HL-60 (cell line): ENCODE data around the gene WNT7B.

ENCODE experiments used
- GABPA ChIP-seq: IDR thresholded peaks from 2 replicates; pipeline ENCODE4 v1.6.1; 2012; ENCODE audit warnings: low read depth
- POLR2AphosphoS5 ChIP-seq: IDR thresholded peaks from 2 replicates; pipeline ENCODE4 v1.6.1; 2012; ENCODE audit warnings: low read depth
- SPI1 ChIP-seq: IDR thresholded peaks from 2 replicates; pipeline ENCODE4 v1.6.1; 2012; ENCODE audit warnings: low read depth, mild to moderate bottlenecking, borderline replicate concordance
- TF ChIP-seq, protein P1 (sequence below): IDR thresholded peaks from one replicate; pipeline ENCODE4 v1.5.1; 2011; ENCODE audit warnings: low read length, control low read depth, inconsistent platforms; ENCODE audit not compliant: insufficient read depth
- TF ChIP-seq, protein P2 (sequence below): IDR thresholded peaks from 2 replicates; pipeline ENCODE4 v1.6.1; 2012; ENCODE audit warnings: low read depth; ENCODE audit not compliant: insufficient replicate concordance

DNA sequence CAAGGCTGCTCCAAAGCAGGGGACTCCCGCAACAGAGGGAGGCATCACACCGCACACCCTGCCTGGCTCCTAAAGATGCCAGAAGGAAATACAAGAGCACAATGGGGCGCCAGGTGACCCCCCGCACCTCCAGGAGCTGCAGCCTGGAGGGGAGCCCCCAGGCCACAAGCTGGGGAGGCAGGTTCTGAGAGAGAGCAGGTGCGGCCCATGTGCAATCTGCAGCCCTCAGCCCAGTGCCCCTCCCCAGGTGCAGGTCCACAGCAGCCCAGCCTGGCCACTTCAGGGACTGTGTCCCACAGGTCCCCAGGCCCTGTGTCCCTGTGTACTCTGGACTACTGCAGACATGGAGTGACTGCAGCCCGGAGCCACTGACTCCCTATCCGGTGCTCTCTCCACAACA lies 13.1 kb downstream of the WNT7B start:
- TF ChIP-seq, protein P1, sequence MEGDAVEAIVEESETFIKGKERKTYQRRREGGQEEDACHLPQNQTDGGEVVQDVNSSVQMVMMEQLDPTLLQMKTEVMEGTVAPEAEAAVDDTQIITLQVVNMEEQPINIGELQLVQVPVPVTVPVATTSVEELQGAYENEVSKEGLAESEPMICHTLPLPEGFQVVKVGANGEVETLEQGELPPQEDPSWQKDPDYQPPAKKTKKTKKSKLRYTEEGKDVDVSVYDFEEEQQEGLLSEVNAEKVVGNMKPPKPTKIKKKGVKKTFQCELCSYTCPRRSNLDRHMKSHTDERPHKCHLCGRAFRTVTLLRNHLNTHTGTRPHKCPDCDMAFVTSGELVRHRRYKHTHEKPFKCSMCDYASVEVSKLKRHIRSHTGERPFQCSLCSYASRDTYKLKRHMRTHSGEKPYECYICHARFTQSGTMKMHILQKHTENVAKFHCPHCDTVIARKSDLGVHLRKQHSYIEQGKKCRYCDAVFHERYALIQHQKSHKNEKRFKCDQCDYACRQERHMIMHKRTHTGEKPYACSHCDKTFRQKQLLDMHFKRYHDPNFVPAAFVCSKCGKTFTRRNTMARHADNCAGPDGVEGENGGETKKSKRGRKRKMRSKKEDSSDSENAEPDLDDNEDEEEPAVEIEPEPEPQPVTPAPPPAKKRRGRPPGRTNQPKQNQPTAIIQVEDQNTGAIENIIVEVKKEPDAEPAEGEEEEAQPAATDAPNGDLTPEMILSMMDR = no peak
- TF ChIP-seq, protein P2, sequence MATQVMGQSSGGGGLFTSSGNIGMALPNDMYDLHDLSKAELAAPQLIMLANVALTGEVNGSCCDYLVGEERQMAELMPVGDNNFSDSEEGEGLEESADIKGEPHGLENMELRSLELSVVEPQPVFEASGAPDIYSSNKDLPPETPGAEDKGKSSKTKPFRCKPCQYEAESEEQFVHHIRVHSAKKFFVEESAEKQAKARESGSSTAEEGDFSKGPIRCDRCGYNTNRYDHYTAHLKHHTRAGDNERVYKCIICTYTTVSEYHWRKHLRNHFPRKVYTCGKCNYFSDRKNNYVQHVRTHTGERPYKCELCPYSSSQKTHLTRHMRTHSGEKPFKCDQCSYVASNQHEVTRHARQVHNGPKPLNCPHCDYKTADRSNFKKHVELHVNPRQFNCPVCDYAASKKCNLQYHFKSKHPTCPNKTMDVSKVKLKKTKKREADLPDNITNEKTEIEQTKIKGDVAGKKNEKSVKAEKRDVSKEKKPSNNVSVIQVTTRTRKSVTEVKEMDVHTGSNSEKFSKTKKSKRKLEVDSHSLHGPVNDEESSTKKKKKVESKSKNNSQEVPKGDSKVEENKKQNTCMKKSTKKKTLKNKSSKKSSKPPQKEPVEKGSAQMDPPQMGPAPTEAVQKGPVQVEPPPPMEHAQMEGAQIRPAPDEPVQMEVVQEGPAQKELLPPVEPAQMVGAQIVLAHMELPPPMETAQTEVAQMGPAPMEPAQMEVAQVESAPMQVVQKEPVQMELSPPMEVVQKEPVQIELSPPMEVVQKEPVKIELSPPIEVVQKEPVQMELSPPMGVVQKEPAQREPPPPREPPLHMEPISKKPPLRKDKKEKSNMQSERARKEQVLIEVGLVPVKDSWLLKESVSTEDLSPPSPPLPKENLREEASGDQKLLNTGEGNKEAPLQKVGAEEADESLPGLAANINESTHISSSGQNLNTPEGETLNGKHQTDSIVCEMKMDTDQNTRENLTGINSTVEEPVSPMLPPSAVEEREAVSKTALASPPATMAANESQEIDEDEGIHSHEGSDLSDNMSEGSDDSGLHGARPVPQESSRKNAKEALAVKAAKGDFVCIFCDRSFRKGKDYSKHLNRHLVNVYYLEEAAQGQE = no peak
- TF ChIP-seq POLR2AphosphoS5 (no peak), GABPA (no peak), SPI1 (no peak)
